ENCODE measurements around the gene SERPINH1. TPM values are rescaled to one million over a fixed set of nuclear protein-coding genes. Genes with fewer than 3 reads are reported as not detected.
"Not testable (repeated sequence)": the region's sequence is repeated elsewhere in the genome, so short reads cannot be mapped to it uniquely, and the experiment has no call there.

Gene SERPINH1
- total RNA-seq, 1 donor from 2014 or later: 1,357 TPM

DNA sequence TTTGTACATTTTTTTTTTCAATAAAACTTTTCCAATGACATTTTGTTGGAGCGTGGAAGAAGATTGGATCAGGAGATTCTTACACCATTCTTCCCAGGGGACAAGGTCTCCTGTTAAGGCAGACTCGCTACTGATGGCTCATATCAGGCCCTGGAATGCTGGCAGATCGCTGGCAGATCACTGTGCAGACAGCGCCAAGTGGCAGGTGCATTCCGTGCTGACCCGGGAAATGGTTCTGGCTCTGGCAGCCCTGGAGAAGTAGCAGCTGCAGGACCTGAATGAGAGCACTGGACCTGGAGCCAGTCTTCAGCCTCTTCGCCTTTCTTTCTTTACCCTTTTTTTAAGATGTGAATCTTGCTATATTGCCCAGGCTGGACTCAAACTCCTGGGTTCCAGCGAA, 10.7 kb downstream of the SERPINH1 start:
- no peak for DNase-seq (ENCODE audit: low spot score)

DNA sequence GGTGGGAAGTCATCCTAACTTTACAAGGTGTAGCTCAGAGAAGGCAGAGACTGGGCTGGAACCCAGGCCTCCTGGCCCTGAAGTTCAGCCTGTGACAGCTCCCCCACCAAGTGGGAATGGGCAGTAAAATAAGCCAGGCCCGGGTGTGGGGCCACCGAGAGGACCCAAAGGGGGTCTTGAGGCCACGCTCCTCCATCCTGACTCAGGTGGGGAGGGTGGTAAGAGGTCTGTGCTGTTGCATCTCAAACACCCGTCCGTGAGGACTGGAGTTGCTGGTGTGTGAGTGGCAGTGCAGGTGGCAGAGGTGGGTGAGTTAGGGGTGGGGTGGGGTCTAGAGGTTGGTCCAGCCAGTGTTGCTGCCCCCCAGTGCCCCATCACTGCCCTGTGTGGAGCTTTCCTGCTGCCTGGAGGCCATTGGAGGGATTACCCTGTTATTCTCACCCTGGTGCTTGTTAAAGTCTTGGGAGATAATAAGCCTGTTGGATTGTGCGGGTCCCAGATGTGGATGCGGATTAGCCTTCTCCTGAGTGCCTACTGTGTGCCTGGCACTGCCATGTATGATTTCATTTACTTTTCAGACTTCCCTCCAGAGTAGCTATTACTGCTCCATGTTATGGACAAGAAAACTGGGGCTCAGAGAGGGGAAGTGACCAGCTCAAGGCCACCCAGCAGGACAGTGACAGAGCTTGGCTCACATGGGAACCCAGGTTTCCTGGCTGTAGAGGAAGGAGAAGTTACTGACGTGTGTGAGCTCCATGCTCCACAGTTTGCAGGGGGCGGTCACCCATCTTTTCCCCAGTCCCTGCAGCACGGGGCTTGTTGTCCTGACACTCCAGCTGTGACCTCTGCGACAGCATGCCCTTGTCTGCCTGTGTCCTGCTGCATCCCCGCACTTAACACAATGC, 12.9 kb downstream of the SERPINH1 start:
- DNase-seq (ENCODE audit: low spot score): no peak

DNA sequence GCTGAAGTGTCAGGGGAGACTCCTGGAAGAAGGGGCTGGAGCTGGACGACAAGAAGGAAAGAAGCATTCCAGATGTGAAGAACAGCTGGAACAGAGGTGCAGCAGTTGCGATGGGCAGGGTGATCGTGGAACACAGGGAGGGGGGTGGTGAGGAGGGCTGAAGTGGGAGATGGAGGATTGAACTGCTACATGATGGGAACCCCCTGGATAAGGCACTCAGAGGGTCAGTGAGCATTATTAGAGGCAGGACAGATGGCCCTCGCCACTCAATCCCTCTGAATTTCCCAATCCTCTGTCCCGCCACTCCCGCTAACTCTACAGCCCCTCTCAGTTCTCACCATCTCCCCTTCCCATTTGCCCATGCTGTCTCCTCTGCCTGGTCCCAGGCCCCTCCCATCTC, 14.0 kb downstream of the SERPINH1 start:
- DNase-seq (ENCODE audit: low spot score): no peak

DNA sequence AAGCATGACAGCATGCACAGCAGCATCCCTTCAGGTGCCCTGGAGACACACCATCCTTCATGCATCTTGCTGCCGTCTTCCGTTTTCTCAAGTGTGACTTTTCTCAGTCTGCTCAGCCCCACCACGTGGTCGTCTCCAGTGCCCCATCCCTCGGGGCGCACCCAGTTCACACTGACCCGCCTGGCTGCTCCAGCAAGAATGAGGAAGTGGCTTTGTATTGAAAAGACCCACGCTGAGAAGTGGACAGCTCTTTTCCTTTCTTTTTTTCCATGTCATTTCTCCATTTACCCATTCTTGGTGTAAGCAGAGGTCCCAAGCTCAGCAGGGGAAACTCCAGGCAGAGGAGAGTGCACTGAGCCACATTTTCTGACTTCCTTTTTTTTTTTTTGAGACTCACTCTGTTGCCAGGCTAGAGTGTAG, 14.5 kb downstream of the SERPINH1 start:
- peak; percentile 77 for DNase-seq (ENCODE audit: low spot score)

DNA sequence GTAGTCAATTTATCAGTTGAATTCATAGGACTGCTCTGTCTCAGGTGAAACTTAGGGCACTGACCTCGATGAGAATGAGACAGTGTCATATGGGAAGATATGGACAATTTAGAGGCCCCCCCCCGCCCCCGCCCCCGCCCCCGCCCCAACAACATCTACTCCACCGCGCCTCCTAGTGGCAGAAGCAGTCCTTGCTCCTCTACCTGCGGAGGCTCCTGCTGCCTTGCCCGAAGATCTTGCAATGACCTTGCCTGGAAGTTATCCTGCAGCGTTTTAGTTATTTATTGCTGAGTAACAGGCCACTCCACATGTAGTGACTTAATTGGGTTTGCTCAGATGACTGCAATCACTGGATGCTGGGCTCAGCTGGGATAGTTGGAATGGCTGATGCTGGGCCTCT, 15.2 kb downstream of the SERPINH1 start:
- no peak for DNase-seq (ENCODE audit: low spot score)

DNA sequence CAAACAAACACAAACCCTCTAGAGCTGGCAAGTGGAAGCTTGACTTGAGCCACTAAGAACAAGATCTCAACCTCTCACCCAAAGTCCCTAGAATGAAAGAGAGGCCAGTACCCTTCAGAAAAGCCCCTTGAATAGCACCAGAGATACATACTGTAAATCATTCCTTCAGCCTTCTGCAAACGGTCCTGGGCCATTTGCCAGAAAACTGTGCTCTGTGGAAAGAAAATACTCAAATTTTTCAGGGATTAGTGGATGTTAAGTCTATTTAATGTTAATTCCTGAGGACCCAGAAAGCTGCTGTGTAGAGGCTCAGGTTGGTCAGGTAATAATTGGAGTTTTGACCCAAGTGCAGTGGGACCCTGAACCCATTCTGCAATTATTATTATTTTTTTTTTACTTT, 16.9 kb downstream of the SERPINH1 start:
- DNase-seq (ENCODE audit: low spot score): no peak

DNA sequence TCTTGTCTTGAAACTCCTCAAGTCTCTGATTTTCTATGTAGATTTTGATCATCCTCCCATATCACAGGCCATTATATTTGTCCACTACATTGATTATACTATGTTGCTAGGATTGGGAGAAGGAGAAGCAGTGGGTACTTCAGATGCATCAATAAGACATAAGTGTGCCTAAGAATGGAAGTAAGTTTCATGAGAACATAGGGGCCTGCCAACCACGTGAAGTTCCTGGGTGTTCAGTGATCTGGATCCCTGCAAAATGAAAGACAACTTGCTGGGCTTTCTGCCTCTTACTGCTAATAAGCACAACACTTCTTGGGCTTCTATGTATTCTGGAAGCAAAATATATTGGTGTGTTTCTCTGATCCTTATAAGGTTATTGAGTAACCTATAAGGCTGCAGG, 17.8 kb downstream of the SERPINH1 start:
- no peak for DNase-seq (ENCODE audit: low spot score)

DNA sequence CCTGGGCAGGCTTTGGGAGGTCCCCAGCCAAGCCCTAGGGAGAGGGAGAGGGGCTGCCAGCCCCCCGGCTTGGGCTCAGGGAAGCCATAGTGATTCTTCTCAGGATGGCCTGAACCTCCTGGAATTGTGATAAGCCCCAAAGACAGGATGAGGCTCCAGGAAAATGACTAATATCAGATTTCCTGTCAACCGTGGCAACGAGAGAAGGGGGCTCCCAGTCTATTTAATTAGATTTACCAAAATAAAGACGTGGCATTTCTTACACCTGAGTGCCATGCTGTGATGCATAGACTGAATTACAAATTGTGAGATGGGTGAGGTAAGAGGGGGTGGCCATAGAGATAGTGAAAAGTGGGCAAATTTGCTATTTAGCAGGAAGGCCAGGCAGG, 20.4 kb downstream of the SERPINH1 start:
- no peak for DNase-seq (ENCODE audit: low spot score)

DNA sequence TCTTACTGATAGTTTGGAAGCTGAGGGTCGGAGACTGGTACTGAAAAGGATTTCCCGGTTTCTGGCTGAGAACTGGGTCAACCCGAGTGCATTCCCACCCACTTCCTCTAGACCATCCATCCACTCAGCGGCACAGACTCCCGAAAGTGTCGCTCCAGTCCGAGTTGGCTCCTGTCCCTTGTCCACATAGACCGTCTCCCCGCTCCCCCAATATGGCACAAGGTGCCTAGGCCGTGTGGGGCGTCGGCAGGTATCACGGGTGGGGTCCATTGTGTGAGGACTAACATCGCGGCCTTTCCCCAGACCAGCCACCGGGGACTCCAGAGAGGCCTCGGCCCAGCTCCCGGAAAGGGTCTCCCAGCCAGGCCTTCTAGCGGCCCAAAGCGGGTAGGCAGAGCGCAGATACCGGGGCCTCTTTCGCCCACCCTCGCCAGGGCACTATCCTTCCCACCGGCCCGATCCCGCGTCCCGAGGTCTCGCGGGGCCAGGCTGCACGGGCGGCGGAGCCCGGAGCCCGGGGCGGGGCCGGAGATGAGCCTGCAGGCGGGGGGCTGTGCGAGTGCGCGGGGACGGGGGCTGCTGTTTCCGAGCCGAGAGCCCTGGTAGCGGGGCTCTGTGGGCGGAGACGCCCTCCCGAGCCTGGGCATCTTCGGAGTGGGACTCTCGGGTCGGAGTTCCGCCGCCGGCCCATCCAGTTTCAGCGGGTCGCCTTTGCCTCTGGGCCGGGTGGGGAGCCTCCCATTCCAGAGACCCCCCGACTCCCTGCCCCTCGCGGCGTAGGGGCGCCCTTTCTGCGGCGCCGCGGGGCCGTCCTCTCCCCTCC, 21.1 kb downstream of the SERPINH1 start:
- peak; percentile 82 for DNase-seq (ENCODE audit: low spot score)

DNA sequence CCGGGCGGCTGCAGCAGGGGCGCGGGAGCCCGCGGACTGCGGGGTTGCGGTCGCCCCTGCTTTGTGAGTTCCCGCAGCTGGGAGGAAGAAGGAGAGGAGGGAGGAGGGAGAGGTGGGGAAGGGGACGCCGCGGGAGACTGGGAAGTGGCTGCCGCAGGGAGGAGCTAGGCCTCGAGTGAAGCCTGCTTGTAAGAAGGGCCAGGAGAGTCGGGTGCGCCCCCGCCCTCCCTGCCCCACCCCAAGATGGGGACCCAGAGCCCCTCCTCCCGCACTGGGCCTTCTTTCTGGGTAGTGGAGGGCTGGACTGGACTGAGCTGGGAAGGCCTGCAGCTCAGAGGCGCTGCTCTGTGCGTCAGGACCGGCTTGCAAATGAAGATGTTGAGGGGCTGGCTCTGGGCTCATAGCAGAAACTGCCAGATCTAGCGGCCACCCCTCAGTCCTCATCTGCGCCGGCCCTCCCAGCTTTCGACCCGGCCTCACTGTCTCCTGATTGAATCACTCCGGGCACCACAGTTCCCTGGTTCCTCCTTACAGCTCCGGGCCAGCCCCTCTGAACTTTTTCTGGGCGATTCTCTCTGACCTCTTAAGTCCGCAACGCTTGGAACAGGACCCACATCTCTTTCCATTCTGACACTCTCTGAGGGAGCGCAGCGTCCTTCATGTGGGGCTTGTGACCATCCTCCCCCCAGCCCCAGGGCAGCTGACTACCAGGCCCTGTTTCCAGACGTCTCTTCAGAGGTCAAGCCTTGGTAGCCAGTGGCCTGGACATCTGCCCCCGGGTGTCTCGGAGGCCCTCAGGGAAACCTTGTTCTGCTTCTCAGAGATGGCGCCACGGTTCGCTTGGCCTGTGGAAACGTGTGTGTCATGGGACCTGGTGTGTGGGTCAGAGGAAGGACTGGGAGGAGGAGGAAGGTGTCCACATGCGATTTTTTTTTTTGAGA, 21.9 kb downstream of the SERPINH1 start:
- peak; percentile 96 for DNase-seq (ENCODE audit: low spot score)

DNA sequence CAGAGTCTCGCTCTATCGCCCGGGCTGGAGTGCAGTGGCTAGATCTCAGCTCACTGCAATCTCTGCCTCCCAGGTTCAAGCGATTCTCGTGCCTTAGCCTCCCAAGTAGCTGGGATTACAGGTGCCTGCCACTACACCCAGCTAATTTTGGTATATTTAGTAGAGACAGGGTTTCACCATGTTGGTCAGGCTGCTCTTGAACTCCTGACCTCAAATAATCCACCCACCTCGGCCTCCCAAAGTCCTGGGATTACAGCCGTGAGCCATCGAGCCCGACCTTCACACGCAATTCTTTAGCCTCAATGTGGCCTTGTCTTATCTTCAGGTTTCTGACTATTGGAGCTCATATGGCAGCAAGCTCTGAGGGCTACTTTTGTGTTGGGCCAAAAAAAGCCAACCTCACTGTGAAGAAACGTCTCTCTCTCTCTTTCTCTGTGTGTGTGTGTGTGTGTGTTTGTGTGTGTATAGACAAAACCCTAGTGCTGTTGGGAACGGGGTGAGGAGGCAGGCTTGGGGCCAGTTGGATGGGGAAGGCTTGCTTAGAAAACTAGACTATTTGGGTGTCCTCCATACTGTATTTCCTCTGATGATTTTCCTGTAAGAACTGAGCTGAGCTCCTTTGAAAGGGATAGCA, 22.7 kb downstream of the SERPINH1 start:
- DNase-seq (ENCODE audit: low spot score): not testable (repeated sequence)

DNA sequence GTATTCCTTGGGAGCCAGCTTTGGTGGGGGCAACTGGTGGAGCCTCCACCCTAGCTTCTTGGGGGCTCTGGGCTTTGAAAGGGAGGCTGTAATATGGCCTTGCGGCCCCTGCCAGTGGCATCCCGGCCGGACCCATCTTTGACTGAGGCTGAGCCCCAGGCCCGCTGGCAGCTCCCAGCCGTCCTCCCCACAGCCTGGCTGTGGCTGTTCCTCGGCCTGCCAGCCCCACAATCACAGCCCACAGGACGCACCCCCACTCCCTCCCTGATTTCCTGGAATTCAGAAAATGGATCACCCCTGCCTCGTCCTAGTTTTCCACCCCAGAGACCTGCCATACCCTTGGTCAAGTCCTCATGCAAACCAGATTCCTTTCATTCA, 23.2 kb downstream of the SERPINH1 start:
- DNase-seq (ENCODE audit: low spot score): no peak

DNA sequence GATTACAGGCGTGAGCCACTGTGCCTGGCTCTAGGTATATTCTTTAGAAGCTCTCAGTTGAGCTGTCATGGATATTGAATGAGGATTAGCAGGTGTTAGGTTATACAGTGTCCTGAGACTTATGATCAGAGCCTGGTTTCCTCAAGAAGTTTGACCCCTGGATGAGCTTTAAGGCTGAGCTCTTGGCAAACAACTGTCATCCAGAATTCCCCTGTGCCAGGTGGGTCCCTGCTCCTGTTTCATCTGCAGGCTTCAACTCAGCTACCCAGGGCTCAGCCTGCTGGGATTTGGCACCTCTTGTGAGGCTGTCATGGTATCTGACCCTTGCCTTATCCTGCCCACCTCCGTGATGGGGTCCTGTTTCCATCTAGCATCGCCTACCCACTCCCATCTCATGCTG, 24.3 kb downstream of the SERPINH1 start:
- no peak for DNase-seq (ENCODE audit: low spot score)

DNA sequence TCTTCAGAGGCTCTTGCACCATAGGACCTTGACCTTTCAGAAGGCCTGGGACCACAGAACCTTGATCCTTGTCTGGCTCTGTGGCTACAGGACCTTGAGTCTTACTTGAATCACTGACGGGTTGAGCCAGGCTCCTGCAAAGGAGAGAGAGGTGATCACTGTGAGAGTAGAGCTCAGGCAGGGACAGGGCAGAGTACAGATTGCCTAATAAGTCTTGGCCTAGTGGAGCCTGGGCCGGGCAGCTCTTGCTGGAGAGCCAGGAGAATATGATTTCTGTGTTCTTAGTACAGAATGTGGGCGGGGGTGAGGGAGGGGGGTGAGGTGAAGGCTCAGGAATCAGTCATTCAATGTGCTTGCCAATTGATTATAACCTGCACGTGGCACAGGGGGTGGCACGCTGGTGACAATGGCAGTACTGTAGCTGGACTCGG, 26.0 kb downstream of the SERPINH1 start:
- DNase-seq (ENCODE audit: low spot score): no peak

DNA sequence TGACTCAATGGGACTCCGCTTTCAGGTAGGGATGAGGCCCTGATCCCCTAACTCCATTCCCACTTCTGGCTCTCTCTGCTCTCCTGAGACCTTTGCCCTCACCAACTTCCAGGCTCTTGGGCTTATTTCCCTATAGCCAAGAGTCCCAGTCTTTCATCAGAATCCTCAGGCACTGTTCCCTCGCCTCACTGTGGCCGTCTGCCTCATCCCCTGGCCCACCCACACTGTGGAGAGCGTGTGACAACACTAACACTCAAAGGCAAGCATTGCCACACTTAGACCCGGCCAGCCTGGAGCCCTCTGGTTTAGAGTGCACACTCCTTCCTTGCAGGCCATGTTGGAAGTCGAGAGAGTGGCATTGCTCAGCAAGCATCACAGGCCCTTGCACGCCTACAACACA, 27.0 kb downstream of the SERPINH1 start:
- no peak for DNase-seq (ENCODE audit: low spot score)

DNA sequence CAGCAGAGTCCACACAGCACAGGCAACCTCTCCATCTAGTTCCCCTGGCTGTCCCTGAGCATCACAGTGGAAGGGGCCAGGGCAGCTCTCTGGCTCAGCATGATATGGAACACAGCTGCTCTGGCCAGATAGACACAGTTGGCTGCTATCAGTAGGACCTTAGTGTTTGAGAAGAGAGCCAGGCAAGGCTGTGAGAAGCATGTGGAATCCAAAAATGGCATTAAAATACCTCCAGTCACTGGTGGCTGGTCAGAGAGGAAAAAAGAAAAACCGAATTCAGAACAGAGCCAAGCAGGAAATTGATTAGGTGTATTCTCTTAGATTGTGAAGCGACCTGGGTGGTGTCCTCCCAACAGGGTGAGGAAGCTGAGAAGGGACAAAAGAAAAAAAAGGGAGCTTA, 27.9 kb downstream of the SERPINH1 start:
- peak; percentile 54 for DNase-seq (ENCODE audit: low spot score)

DNA sequence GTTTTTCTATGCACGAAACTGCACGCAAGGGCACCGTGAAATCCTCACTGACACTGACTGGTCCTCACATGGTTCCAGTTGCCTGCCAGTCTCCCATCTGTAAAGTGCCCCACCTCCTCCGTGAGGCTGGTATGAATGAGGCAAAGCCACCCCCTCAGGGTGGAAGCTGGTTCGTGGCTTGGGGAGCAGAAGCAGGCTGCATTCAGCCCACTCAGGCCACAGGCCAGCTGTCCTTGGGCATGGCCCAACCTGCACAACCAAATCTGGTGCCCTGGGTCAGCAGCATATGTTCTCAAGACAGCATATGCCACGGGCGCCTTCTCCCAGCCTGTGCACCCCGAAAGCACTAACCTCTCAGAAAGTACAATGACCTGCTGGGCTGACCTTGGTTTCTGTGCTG, 29.3 kb downstream of the SERPINH1 start:
- no peak for DNase-seq (ENCODE audit: low spot score)

DNA sequence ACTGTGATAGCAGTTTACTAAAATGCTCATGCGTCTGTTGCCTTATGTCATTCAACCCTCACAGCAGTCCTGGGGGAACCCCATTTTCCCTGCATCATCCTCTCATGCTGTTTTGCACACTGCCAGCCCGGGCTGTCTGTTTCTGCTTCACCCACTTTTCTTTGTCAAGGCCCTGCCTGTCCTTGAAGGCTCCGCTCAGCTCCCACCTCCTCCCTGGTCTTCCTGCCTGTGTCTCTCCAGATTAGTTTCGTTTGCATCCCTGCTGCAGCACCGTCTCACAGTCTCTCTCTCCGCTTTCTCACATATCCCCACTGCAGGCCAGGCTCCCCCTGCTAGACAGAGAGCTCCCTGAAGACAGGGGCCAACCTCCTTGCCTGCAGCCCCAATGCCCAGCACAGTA, 29.9 kb downstream of the SERPINH1 start:
- no peak for DNase-seq (ENCODE audit: low spot score)

DNA sequence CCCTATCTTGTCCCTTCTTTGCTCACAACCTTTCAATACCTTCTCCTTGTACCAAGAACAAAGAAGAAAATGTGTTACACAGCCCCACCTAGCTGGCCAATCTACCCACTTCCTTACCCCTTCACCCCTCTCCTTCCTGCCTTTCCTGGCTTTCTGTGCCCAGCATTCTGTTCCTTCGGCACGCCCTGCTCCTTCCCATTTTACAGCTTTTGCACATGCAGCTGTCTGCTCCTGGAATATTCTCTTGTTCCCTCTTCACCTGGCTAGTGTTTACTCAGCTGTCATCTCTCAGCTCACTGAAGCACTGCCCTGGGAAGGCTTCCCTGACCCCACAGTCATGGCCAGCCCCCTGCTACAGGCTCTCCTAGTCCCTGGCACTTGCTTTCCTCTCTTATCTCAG, 30.7 kb downstream of the SERPINH1 start:
- no peak for DNase-seq (ENCODE audit: low spot score)

DNA sequence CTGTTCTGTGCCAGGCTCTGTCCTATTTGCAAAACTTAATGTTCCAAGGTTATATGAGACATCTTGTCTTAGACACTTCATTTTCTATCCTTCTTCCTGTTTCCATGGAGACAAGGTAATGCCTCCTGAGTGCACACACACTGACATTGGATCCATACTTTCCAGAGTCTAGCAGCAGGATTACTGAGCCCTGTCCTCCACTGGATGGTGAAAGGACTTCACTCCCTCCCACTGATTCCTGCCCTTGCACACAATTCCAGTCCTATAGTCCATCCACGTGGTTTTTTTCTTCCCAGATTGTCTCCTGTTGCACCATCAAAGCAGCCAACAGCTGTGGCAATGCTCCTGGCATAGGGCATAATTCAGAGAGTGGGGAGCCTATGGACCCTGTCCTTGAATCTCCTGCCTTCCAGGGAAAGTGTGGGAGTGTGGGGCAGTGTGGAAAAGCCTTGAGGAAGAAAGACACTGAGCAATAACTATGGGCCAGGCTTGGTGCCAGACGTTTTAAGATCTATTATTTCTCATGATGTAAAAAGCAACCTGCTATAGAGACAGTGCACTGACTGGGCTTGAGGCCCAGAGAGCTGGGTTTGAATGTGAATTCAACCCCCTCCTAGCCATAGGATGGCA, 31.3 kb downstream of the SERPINH1 start:
- DNase-seq (ENCODE audit: low spot score): no peak

DNA sequence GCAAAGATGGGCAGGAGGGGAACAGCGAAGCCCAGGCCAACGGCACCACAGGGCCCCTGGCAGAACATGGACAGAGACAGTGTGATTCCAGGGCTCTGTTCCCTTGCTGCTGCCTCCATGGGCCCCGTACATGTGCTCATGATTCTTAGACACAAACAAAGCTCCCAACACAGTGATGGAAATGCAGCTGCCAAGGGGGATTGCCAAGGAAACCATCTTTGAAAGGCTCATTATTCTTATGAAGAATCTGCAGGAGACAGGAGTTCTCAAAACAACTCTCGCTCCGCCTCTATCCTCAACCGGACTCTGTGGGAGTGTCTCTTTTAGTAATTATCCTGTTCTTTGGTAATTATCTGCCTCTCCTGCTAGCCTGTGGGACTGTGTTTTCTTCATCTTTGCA, 32.2 kb downstream of the SERPINH1 start:
- no peak for DNase-seq (ENCODE audit: low spot score)

All from umbilical cord (tissue), 2 donors.